IMR-90 (cell line): Measurements from ENCODE around the gene WFDC8. TPM values are rescaled to one million over a fixed set of nuclear protein-coding genes. Genes with fewer than 3 reads are reported as not detected.

Experiments
- ATAC-seq: fragments of 200-7000 bp; cut with Tn5 transposase; 2 replicates; pipeline ENCODE4 v1.9.1; 2020; ENCODE audit warnings: low read depth, mild to moderate bottlenecking, moderate library complexity
- BruUV-seq: library from RNA; stranded (reverse); fragments of 400-500 nt; replicated peaks from 2 replicates; lab custom pipeline; 2021; lab: Mats Ljungman, UMichigan
- CTCF ChIA-PET: fragments of 300-600 bp; formaldehyde crosslinking; extraction: SDS; loops from one replicate; lab custom pipeline; 2021; ENCODE audit warnings: antibody characterized with exemption; lab: Yijun Ruan, JAX
- POLR2A ChIA-PET: fragments of 300-600 bp; sonication (Branson Sonifier 250); formaldehyde crosslinking; loops from one replicate; lab custom pipeline; 2022; ENCODE audit warnings: antibody characterized with exemption; ENCODE audit not compliant: unreplicated experiment; lab: Charles Lee
- DNase-seq: peaks from one replicate; pipeline ENCODE4 v3.0.0; 2013
- H2AFZ ChIP-seq: replicated peaks from 2 replicates; pipeline ENCODE3; 2013; ENCODE audit warnings: low read length, mild to moderate bottlenecking; ENCODE audit not compliant: poor library complexity
- H2AK5ac ChIP-seq: 2 replicates; pipeline ENCODE4 v1.6.1; 2013; ENCODE audit warnings: low read depth, low read length, inconsistent platforms
- H2AK9ac ChIP-seq: replicated peaks from 2 replicates; pipeline ENCODE3; 2013; ENCODE audit warnings: mild to moderate bottlenecking, low read depth, low read length, moderate library complexity; ENCODE audit not compliant: poor library complexity
- H2BK120ac ChIP-seq: 2 replicates; pipeline ENCODE4 v1.6.1; 2013; ENCODE audit warnings: low read depth, low read length, inconsistent platforms
- H2BK15ac ChIP-seq: 3 replicates; pipeline ENCODE4 v1.6.1; 2013; ENCODE audit warnings: low read depth, low read length, inconsistent platforms
- H2BK20ac ChIP-seq: 2 replicates; pipeline ENCODE4 v1.6.1; 2013; ENCODE audit warnings: low read depth, mild to moderate bottlenecking, inconsistent platforms, low read length, moderate library complexity
- H2BK5ac ChIP-seq: 2 replicates; pipeline ENCODE4 v1.6.1; 2013; ENCODE audit warnings: mild to moderate bottlenecking, low read depth, low read length, inconsistent platforms; ENCODE audit not compliant: poor library complexity, severe bottlenecking
- H3K14ac ChIP-seq: replicated peaks from 2 replicates; pipeline ENCODE4 v1.6.1; 2013; ENCODE audit warnings: low read depth, low read length, inconsistent platforms
- H3K18ac ChIP-seq: 2 replicates; pipeline ENCODE4 v1.6.1; 2013; ENCODE audit warnings: low read depth, low read length, control low read depth
- H3K23ac ChIP-seq: 2 replicates; pipeline ENCODE4 v1.6.1; 2013; ENCODE audit warnings: low read depth, low read length, inconsistent platforms
- H3K27ac ChIP-seq: 2 replicates; pipeline ENCODE4 v1.5.1; 2013; ENCODE audit warnings: mild to moderate bottlenecking, control low read depth, low read length; ENCODE audit not compliant: insufficient read depth
- H3K27me3 ChIP-seq: 2 replicates; pipeline ENCODE4 v1.6.1; 2013; ENCODE audit warnings: low read length; ENCODE audit not compliant: control insufficient read depth, insufficient read depth
- H3K36me3 ChIP-seq: 2 replicates; pipeline ENCODE4 v1.6.1; 2013; ENCODE audit warnings: low read length, mixed read lengths; ENCODE audit not compliant: control insufficient read depth, insufficient read depth
- H3K4ac ChIP-seq: 2 replicates; pipeline ENCODE4 v1.6.1; 2013; ENCODE audit warnings: low read depth, low read length, inconsistent platforms
- H3K4me1 ChIP-seq: 2 replicates; pipeline ENCODE4 v1.6.1; 2013; ENCODE audit warnings: low read length, mixed read lengths; ENCODE audit not compliant: control insufficient read depth, insufficient read depth
- H3K4me2 ChIP-seq: 2 replicates; pipeline ENCODE4 v1.6.1; 2013; ENCODE audit warnings: low read depth, mild to moderate bottlenecking, control low read depth, low read length, moderate library complexity
- H3K4me3 ChIP-seq: 2 replicates; pipeline ENCODE4 v1.5.1; 2013; ENCODE audit warnings: low read depth, mild to moderate bottlenecking, control low read depth, low read length, moderate library complexity; ENCODE audit not compliant: insufficient read depth
- H3K56ac ChIP-seq: 2 replicates; pipeline ENCODE4 v1.6.1; 2013; ENCODE audit warnings: low read length, inconsistent platforms; ENCODE audit not compliant: insufficient read depth; ENCODE audit errors: extremely low read depth
- H3K79me1 ChIP-seq, 2 experiments: 2 replicates each; pipeline ENCODE4 v1.6.1; 2013; ENCODE audit warnings: low read length in 2 of 2, inconsistent platforms in 1 of 2, low read depth in 1 of 2
- H3K9ac ChIP-seq: 2 replicates; pipeline ENCODE4 v1.6.1; 2013; ENCODE audit warnings: low read depth, low read length, control low read depth
- H3K9me1 ChIP-seq: 2 replicates; pipeline ENCODE4 v1.6.1; 2013; ENCODE audit warnings: low read length, inconsistent platforms; ENCODE audit not compliant: insufficient read depth
- H3K9me3 ChIP-seq: 2 replicates; pipeline ENCODE4 v1.6.1; 2013; ENCODE audit warnings: low read length; ENCODE audit not compliant: control insufficient read depth, insufficient read depth
- H4K20me1 ChIP-seq: 2 replicates; pipeline ENCODE4 v1.6.1; 2013; ENCODE audit warnings: low read length, inconsistent platforms; ENCODE audit not compliant: insufficient read depth
- H4K5ac ChIP-seq: 2 replicates; pipeline ENCODE4 v1.6.1; 2013; ENCODE audit warnings: mild to moderate bottlenecking, low read depth, low read length, control low read depth
- H4K8ac ChIP-seq, 2 experiments: 2 replicates each; pipeline ENCODE4 v1.6.1; 2013; ENCODE audit warnings: low read depth in 2 of 2, low read length in 2 of 2, control low read depth in 1 of 2, inconsistent platforms in 1 of 2
- H4K91ac ChIP-seq: 2 replicates; pipeline ENCODE4 v1.6.1; 2013; ENCODE audit warnings: low read depth, low read length, inconsistent platforms; ENCODE audit not compliant: insufficient read depth
- BHLHE40 ChIP-seq: fragments of 150-350 bp; IDR thresholded peaks from 2 replicates; pipeline ENCODE4 v1.6.1; 2016; ENCODE audit warnings: mild to moderate bottlenecking, low read depth, low read length
- CEBPB ChIP-seq: IDR thresholded peaks from 2 replicates; pipeline ENCODE4 v1.6.1; 2012; ENCODE audit warnings: low read depth, low read length, improper control_type of control experiment
- CHD1 ChIP-seq: IDR thresholded peaks from 2 replicates; pipeline ENCODE4 v1.6.1; 2012; ENCODE audit warnings: low read depth, low read length, improper control_type of control experiment
- FOS ChIP-seq: fragments of 150-350 bp; IDR thresholded peaks from 2 replicates; pipeline ENCODE4 v1.6.1; 2016; ENCODE audit warnings: low read depth, low read length
- MAFK ChIP-seq: IDR thresholded peaks from 2 replicates; pipeline ENCODE4 v1.6.1; 2012; ENCODE audit warnings: low read depth, low read length, improper control_type of control experiment
- MXI1 ChIP-seq: IDR thresholded peaks from 2 replicates; pipeline ENCODE4 v1.6.1; 2012; ENCODE audit warnings: low read depth, mild to moderate bottlenecking, low read length, moderate library complexity, borderline replicate concordance
- NFE2L2 ChIP-seq: fragments of 150-350 bp; IDR thresholded peaks from 2 replicates; pipeline ENCODE4 v1.6.1; 2016; ENCODE audit warnings: low read depth, mild to moderate bottlenecking, low read length
- POLR2A ChIP-seq: IDR thresholded peaks from 2 replicates; pipeline ENCODE4 v1.6.1; 2012; ENCODE audit warnings: mild to moderate bottlenecking, low read depth, low read length
- RAD21 ChIP-seq: IDR thresholded peaks from 2 replicates; pipeline ENCODE4 v1.6.1; 2012; ENCODE audit warnings: low read length, improper control_type of control experiment
- RCOR1 ChIP-seq: IDR thresholded peaks from 2 replicates; pipeline ENCODE4 v1.6.1; 2012; ENCODE audit warnings: mild to moderate bottlenecking, low read length, improper control_type of control experiment; ENCODE audit not compliant: insufficient replicate concordance
- RFX5 ChIP-seq: IDR thresholded peaks from 2 replicates; pipeline ENCODE4 v1.8.0; 2012; ENCODE audit warnings: low read depth, mild to moderate bottlenecking, low read length, moderate library complexity
- SMC3 ChIP-seq: fragments of 150-350 bp; IDR thresholded peaks from 2 replicates; pipeline ENCODE4 v1.6.1; 2016; ENCODE audit warnings: low read depth, mild to moderate bottlenecking, antibody characterized with exemption, low read length, moderate library complexity
- dilution Hi-C: fragments of 300-500 bp; cut with HindIII; formaldehyde crosslinking; loops from one replicate; pipeline ENCODE4 v1.14.3; 2018; ENCODE audit warnings: low sequenced_read_pairs; ENCODE audit not compliant: unreplicated experiment
- in situ Hi-C: fragments of 300-500 bp; cut with MboI; formaldehyde crosslinking; loops from 3 replicates; pipeline ENCODE4 v1.14.3; 2019; ENCODE audit warnings: low sequenced_read_pairs, inconsistent platforms, mixed read lengths
- intact Hi-C: fragments of 100-400 bp; cut with micrococcal nuclease; formaldehyde crosslinking; loops from 2 replicates; pipeline ENCODE4 v1.10.0; 2022
- polyA plus RNA-seq, 3 experiments: library from polyadenylated mRNA; depleted of rRNA; stranded (reverse); fragments of >200 nt; gene quantifications; 2 replicates each; pipeline ENCODE4 v1.2.3, GENCODE V29; 2012; ENCODE audit warnings: low replicate concordance in 1 of 3
- total RNA-seq: library from RNA; depleted of rRNA; stranded (reverse); fragments of >200 nt; gene quantifications from 2 replicates; pipeline ENCODE4 v1.2.3, GENCODE V29; 2012
- TF ChIP-seq, protein P1 (sequence below): fragments of 150-350 bp; IDR thresholded peaks from 2 replicates; pipeline ENCODE4 v1.6.1; 2017; ENCODE audit warnings: mild to moderate bottlenecking, antibody characterized with exemption, low read length, low read depth
- TF ChIP-seq, protein P2 (sequence below): conservative IDR thresholded peaks from 2 replicates; pipeline ENCODE4 v1.5.1; 2012; ENCODE audit warnings: mild to moderate bottlenecking, low read depth, low read length, improper control_type of control experiment
- TF ChIP-seq, protein P3 (sequence below): fragments of 150-350 bp; IDR thresholded peaks from 2 replicates; pipeline ENCODE4 v1.6.1; 2016; ENCODE audit warnings: low read depth, mild to moderate bottlenecking, low read length, moderate library complexity, borderline replicate concordance

Gene WFDC8
- total and polyA plus RNA-seq, 2 of the 4 experiments (the other 2 are of a cell fraction) = not detected

DNA sequence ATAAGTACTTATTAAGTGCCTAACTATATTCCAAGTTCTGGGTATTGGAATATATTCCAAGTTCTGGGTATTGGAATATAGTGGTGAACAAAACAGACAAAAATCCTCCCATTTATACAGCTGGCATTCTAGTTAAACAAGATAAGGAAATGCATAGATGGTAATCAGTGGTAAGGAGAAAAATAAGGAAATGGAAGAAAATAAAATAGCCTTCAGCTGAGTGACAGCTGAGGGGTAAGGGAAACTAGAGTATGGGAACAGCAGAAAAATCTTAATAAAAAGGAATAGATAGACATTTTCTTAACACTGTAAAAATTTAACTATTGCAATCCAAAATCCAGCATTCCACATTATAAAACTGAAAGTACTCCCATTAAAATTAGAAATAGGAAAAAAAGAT lies 33.2 kb upstream of the WFDC8 start:
- ATAC-seq (no peak), DNase-seq (no peak)
- no TSS peak for BruUV-seq
- Histone ChIP-seq H2AFZ (no peak overlapping the region), H2BK20ac (no peak overlapping the region), H3K23ac (no peak overlapping the region), H3K9me3 (no peaks in the 10 kb centered on the region), H3K27me3 (no peaks in the 10 kb centered on the region), H3K4me2 (no peak overlapping the region), H3K4me1 (no peaks in the 10 kb centered on the region), H3K56ac (no peak overlapping the region), H2BK5ac (no peak overlapping the region), H3K4me3 (no peak overlapping the region), H4K8ac (no peak overlapping the region), H3K36me3 (no peaks in the 10 kb centered on the region), H3K9ac (no peak overlapping the region), H4K5ac (no peak overlapping the region), H3K79me1 (no peaks in the 10 kb centered on the region), H3K14ac (no peak overlapping the region), H4K20me1 (no peaks in the 10 kb centered on the region), H2BK120ac (no peak overlapping the region), H2BK15ac (no peak overlapping the region), H2AK9ac (no peak overlapping the region), H2AK5ac (no peak overlapping the region), H3K18ac (no peak overlapping the region), H4K91ac (no peak overlapping the region), H3K27ac (no peak overlapping the region), H3K4ac (no peak overlapping the region), H3K9me1 (no peaks in the 10 kb centered on the region)
- TF ChIP-seq SMC3 (no peak), BHLHE40 (no peak), MXI1 (no peak), CEBPB (no peak), RCOR1 (no peak), NFE2L2 (no peak), MAFK (no peak), FOS (no peak), RAD21 (no peak), RFX5 (no peak), POLR2A (no peak), CHD1 (no peak)
- TF ChIP-seq, protein P1, sequence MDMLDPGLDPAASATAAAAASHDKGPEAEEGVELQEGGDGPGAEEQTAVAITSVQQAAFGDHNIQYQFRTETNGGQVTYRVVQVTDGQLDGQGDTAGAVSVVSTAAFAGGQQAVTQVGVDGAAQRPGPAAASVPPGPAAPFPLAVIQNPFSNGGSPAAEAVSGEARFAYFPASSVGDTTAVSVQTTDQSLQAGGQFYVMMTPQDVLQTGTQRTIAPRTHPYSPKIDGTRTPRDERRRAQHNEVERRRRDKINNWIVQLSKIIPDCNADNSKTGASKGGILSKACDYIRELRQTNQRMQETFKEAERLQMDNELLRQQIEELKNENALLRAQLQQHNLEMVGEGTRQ = no peak
- TF ChIP-seq, protein P2, sequence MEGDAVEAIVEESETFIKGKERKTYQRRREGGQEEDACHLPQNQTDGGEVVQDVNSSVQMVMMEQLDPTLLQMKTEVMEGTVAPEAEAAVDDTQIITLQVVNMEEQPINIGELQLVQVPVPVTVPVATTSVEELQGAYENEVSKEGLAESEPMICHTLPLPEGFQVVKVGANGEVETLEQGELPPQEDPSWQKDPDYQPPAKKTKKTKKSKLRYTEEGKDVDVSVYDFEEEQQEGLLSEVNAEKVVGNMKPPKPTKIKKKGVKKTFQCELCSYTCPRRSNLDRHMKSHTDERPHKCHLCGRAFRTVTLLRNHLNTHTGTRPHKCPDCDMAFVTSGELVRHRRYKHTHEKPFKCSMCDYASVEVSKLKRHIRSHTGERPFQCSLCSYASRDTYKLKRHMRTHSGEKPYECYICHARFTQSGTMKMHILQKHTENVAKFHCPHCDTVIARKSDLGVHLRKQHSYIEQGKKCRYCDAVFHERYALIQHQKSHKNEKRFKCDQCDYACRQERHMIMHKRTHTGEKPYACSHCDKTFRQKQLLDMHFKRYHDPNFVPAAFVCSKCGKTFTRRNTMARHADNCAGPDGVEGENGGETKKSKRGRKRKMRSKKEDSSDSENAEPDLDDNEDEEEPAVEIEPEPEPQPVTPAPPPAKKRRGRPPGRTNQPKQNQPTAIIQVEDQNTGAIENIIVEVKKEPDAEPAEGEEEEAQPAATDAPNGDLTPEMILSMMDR = no peak
- TF ChIP-seq, protein P3, sequence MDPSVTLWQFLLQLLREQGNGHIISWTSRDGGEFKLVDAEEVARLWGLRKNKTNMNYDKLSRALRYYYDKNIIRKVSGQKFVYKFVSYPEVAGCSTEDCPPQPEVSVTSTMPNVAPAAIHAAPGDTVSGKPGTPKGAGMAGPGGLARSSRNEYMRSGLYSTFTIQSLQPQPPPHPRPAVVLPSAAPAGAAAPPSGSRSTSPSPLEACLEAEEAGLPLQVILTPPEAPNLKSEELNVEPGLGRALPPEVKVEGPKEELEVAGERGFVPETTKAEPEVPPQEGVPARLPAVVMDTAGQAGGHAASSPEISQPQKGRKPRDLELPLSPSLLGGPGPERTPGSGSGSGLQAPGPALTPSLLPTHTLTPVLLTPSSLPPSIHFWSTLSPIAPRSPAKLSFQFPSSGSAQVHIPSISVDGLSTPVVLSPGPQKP = no peak
- CTCF ChIA-PET = interaction anchor here (0.6 kb wide), 1 partner anchor 738 kb away, joined by 3 read pairs; no protein-coding TSS in a partner anchor
- POLR2A ChIA-PET = no interaction called here
- intact Hi-C loops = no loop called here
- in situ Hi-C loops = no loop called here
- dilution Hi-C loops = no loop called here
